GM12878 (cell line): ENCODE results near the gene TMEM161B. TPM values are rescaled to one million over a fixed set of nuclear protein-coding genes. Genes with fewer than 3 reads are reported as not detected.

Source experiments
- ATAC-seq: fragments of 200-7000 bp; cut with Tn5 transposase; 3 replicates; pipeline ENCODE4 v1.9.1; 2020; ENCODE audit warnings: mild to moderate bottlenecking, moderate library complexity
- BruUV-seq: library from RNA; stranded (reverse); fragments of 400-500 nt; replicated peaks from 2 replicates; lab custom pipeline; 2021; lab: Mats Ljungman, UMichigan
- CTCF ChIA-PET: fragments of 300-600 bp; sonication (Branson Sonifier 250); formaldehyde crosslinking; extraction: SDS; loops from one replicate; lab custom pipeline; 2021; ENCODE audit warnings: inconsistent platforms; lab: Yijun Ruan, JAX
- POLR2A ChIA-PET: fragments of 350-600 bp; formaldehyde crosslinking; extraction: SDS; loops from one replicate; lab custom pipeline; 2021; ENCODE audit warnings: inconsistent platforms; lab: Charles Lee
- RAD21 ChIA-PET: fragments of 300-600 bp; sonication (Branson Sonifier 250); formaldehyde crosslinking; loops from one replicate; lab custom pipeline; 2023; ENCODE audit warnings: antibody characterized with exemption; ENCODE audit not compliant: unreplicated experiment; lab: Charles Lee
- SMC1A ChIA-PET: fragments of 300-600 bp; sonication (Branson Sonifier 250); formaldehyde crosslinking; loops from one replicate; lab custom pipeline; 2023; ENCODE audit not compliant: unreplicated experiment, uncharacterized antibody; lab: Charles Lee
- DNase-seq: peaks from one replicate; pipeline ENCODE4 v3.0.0-alpha.2; 2011; ENCODE audit warnings: low read depth, low spot score
- FAIRE-seq: peaks from 3 replicates; lab custom pipeline; 2011; peaks lifted over from hg19 to GRCh38; lab: Jason Lieb, UNC
- H2AFZ ChIP-seq: 2 replicates; pipeline ENCODE4 v1.6.0; 2011; ENCODE audit warnings: low read depth, low read length, control low read depth; ENCODE audit not compliant: control insufficient read depth
- H3K27ac ChIP-seq: 2 replicates; pipeline ENCODE4 v1.5.1; 2011; ENCODE audit warnings: control low read depth; ENCODE audit not compliant: control insufficient read depth, insufficient read depth
- H3K27me3 ChIP-seq, 2 experiments: replicated peaks in 1 of 2; 2 replicates each; pipeline versions ENCODE4 v1.6.0 to v1.6.1; 2011; ENCODE audit warnings: low read length in 1 of 2; ENCODE audit not compliant: control insufficient read depth in 2 of 2, insufficient read depth in 2 of 2
- H3K36me3 ChIP-seq, 2 experiments: 2 replicates each; pipeline ENCODE4 v1.5.1; 2011; ENCODE audit warnings: low read length in 1 of 2; ENCODE audit not compliant: control insufficient read depth in 2 of 2, insufficient read depth in 2 of 2
- H3K4me1 ChIP-seq: 2 replicates; pipeline ENCODE4 v1.6.1; 2011; ENCODE audit warnings: mild to moderate bottlenecking, low read length, moderate library complexity, mixed read lengths; ENCODE audit not compliant: control insufficient read depth, insufficient read depth
- H3K4me2 ChIP-seq: 2 replicates; pipeline ENCODE4 v1.6.0; 2011; ENCODE audit warnings: control low read depth; ENCODE audit not compliant: control insufficient read depth, insufficient read depth
- H3K4me3 ChIP-seq: fragments of 200-600 bp; sonication (generic); 2 replicates; pipeline ENCODE4 v1.5.1; 2016
- H3K79me2 ChIP-seq: 2 replicates; pipeline ENCODE4 v1.6.0; 2011; ENCODE audit warnings: low read length; ENCODE audit not compliant: control insufficient read depth, insufficient read depth
- H3K9ac ChIP-seq: 2 replicates; pipeline ENCODE4 v1.8.0; 2011; ENCODE audit warnings: low read length, control low read depth, mixed read lengths; ENCODE audit not compliant: control insufficient read depth, insufficient read depth
- H3K9me3 ChIP-seq: replicated peaks from 3 replicates; pipeline ENCODE4 v1.5.1; 2011; ENCODE audit warnings: mild to moderate bottlenecking, low read length; ENCODE audit not compliant: control insufficient read depth, insufficient read depth
- H4K20me1 ChIP-seq: 2 replicates; pipeline ENCODE4 v1.6.0; 2011; ENCODE audit not compliant: control insufficient read depth, insufficient read depth
- BACH1 ChIP-seq: fragments of 450-650 bp; IDR thresholded peaks from 2 replicates; pipeline ENCODE4 v1.6.1; 2017; ENCODE audit warnings: mild to moderate bottlenecking, borderline replicate concordance
- CBFB ChIP-seq: IDR thresholded peaks from 2 replicates; pipeline ENCODE4 v1.6.1; 2016; ENCODE audit warnings: antibody characterized with exemption, low read depth
- CEBPB ChIP-seq, 2 experiments: fragments of 150-350 bp in 1 of 2; IDR thresholded peaks; 2 replicates each; pipeline ENCODE4 v1.6.1; 2012 to 2014; ENCODE audit warnings: low read depth in 2 of 2, low read length in 2 of 2, borderline replicate concordance in 1 of 2, inconsistent platforms in 1 of 2
- E4F1 ChIP-seq: fragments of 450-650 bp; IDR thresholded peaks from 2 replicates; pipeline ENCODE4 v1.6.1; 2018; ENCODE audit warnings: borderline replicate concordance, mild to moderate bottlenecking; ENCODE audit not compliant: partially characterized antibody
- ETV6 ChIP-seq, 2 experiments: fragments of 450-650 bp in 1 of 2; IDR thresholded peaks in 1 of 2; conservative IDR thresholded peaks in 1 of 2; 2 replicates each; pipeline ENCODE4 v1.6.1; 2014; ENCODE audit warnings: antibody characterized with exemption in 1 of 2, borderline replicate concordance in 1 of 2, low read depth in 1 of 2, mild to moderate bottlenecking in 1 of 2, moderate library complexity in 1 of 2
- HDAC6 ChIP-seq: fragments of 200-600 bp; sonication (generic); IDR thresholded peaks from one replicate; pipeline ENCODE4 v1.8.0; 2017; ENCODE audit warnings: antibody characterized with exemption; ENCODE audit not compliant: unreplicated experiment
- KAT2A ChIP-seq: conservative IDR thresholded peaks from 2 replicates; pipeline ENCODE4 v1.6.1; 2011; ENCODE audit warnings: low read depth, low read length; ENCODE audit not compliant: control insufficient read depth
- MAX ChIP-seq: IDR thresholded peaks from 2 replicates; pipeline ENCODE4 v1.6.1; 2012; ENCODE audit warnings: low read depth, low read length, improper control_type of control experiment
- NFXL1 ChIP-seq: fragments of 450-650 bp; IDR thresholded peaks from 2 replicates; pipeline ENCODE4 v1.6.1; 2017; ENCODE audit warnings: antibody characterized with exemption, mild to moderate bottlenecking, borderline replicate concordance
- NFYB ChIP-seq: IDR thresholded peaks from 2 replicates; pipeline ENCODE4 v1.6.1; 2011; ENCODE audit warnings: low read depth, mild to moderate bottlenecking, low read length, improper control_type of control experiment, moderate library complexity; ENCODE audit not compliant: insufficient read depth
- NR2C2 ChIP-seq: IDR thresholded peaks from 2 replicates; pipeline ENCODE4 v1.6.1; 2011; ENCODE audit warnings: borderline replicate concordance, low read depth; ENCODE audit not compliant: control insufficient read depth, insufficient read length
- PAX5 ChIP-seq: IDR thresholded peaks from 2 replicates; pipeline ENCODE4 v1.6.1; 2011; ENCODE audit warnings: low read depth, low read length, borderline replicate concordance
- RCOR1 ChIP-seq: conservative IDR thresholded peaks from 2 replicates; pipeline ENCODE4 v1.6.1; 2012; ENCODE audit warnings: low read depth, low read length, improper control_type of control experiment
- SUPT20H ChIP-seq: IDR thresholded peaks from 2 replicates; pipeline ENCODE4 v1.6.1; 2011; ENCODE audit warnings: low read depth, mild to moderate bottlenecking, low read length, moderate library complexity, borderline replicate concordance; ENCODE audit not compliant: control insufficient read depth
- ZNF274 ChIP-seq: IDR thresholded peaks from one replicate; pipeline ENCODE4 v1.8.0; 2011; ENCODE audit not compliant: insufficient read length, insufficient read depth
- WGBS: methylation state at CpG from one replicate; pipeline ENCODE4 v1.1.6; 2016; ENCODE audit warnings: low lambda C conversion rate; ENCODE audit not compliant: insufficient replicate concordance, insufficient coverage; ENCODE audit errors: missing lambda C conversion rate; 5-methylcytosine and 5-hydroxymethylcytosine counted together
- in situ Hi-C: fragments of 300-500 bp; cut with MboI; formaldehyde crosslinking; loops from 9 replicates; pipeline ENCODE4 v1.14.3; 2018; ENCODE audit warnings: mixed read lengths
- intact Hi-C: fragments of 100-400 bp; cut with micrococcal nuclease; formaldehyde crosslinking; loops from one replicate; pipeline ENCODE4 v1.14.2; 2022; ENCODE audit not compliant: unreplicated experiment
- polyA plus RNA-seq, 11 experiments: library from polyadenylated mRNA; depleted of rRNA in 4 of 11; unstranded in 6 of 11; stranded (reverse) in 5 of 11; fragments of >200 nt; fragmentation: Nextera tagmentation in 4 of 11; fragmentation: Illumina TruSeq in 1 of 11; extraction: Ambion mirVana in 4 of 11; extraction: Trizol in 1 of 11; gene quantifications; 1 replicate in 1 of 11; 2 replicates in 10 of 11; pipeline versions ENCODE4 v1.2.1 to v1.2.3, GENCODE V29; 2011 to 2016; ENCODE audit warnings: inconsistent platforms in 2 of 11, missing spikeins in 2 of 11, low read depth in 1 of 11
- total RNA-seq, 4 experiments: library from RNA; depleted of rRNA in 3 of 4; stranded (reverse); fragments of >200 nt in 3 of 4; fragmentation: Illumina TruSeq in 1 of 4; extraction: Trizol in 1 of 4; gene quantifications; 2 replicates each; pipeline versions ENCODE4 v1.2.1 to v1.2.3, GENCODE V29; 2013 to 2021

The TMEM161B gene
- total and polyA plus RNA-seq, 10 of the 15 experiments (the other 5 are each of a cell fraction or from before 2014, with no cell fraction given): 13.8 to 38.9 (median 25.0) TPM

DNA sequence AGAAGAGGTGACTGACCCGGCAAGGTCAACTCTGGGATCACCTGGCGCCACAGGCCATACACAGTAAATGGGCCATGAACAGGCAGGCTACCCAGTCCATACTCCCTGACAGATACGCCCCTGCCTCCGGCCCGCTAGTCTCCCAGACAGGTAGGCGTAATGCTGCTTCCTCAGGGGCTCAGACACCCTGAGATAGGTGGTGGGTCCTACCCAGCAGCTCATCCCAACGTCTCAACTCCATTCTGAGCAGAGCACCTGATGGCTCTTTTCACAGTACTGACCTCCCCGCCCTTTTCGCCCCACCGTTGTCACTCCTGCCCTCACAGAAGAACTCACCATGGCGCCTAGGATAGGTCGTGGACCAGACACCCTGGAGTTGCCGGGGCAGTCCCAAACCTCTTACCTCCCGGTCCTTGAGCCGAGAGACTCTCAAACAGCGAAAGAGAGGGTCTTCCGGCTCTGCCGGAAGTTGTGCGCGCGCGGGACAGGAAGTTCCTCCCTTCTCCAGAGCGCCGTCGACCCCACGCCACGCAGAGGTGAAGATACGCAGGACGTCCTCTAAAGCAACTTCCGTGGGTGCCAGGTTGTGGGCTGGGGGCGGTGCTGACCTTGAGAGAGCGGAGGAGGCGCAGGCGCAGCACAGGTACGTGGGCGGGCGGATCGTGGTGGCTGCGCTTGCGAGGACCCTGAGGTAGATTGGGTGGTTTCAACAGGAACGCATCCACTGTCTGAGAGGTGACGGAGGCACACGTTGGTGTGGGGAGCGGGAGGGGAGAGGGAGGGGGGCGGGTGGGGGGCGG, at the start of gene TMEM161B (continued):
- TF ChIP-seq ETV6 (conservative IDR thresholded peaks at IDR 0.05 in 1 of 2, IDR thresholded peaks at IDR 0.05 in 1 of 2; ENCODE audit: borderline replicate concordance in 1 of 2, low read depth in 1 of 2) (no peak), BACH1 (peak; percentile 76; the same call in 1 of the 2 replicates), CBFB (0 out of 2 replicates have a peak, but pooled peaks have one; percentile 65), NFYB (no peak)

GRCh38 chr5:88304356-88304755, 35.7 kb upstream of the TMEM161B start:
- CTCF ChIA-PET: interaction anchor here (0.7 kb wide), 1 partner anchor 264 kb away, joined by 4 read pairs; no protein-coding TSS in a partner anchor
- H3K9ac ChIP-seq: no peak overlapping the region
- ATAC-seq (no peak), DNase-seq (no peak), FAIRE-seq (no peak)
- H3K79me2 ChIP-seq: no peaks in the 10 kb centered on the region
- no peak overlapping the region for H2AFZ ChIP-seq
- no peak overlapping the region for H3K4me3 ChIP-seq
- SMC1A ChIA-PET: interaction anchor here (0.5 kb wide), 1 partner anchor 75 kb away, joined by 5 read pairs; no protein-coding TSS in a partner anchor
- BruUV-seq: no TSS peak
- no peaks in the 10 kb centered on the region for H3K27me3 ChIP-seq
- POLR2A ChIA-PET: no interaction called here
- H4K20me1 ChIP-seq: no peaks in the 10 kb centered on the region
- no peaks in the 10 kb centered on the region for H3K4me1 ChIP-seq
- H3K36me3 ChIP-seq: no peaks in the 10 kb centered on the region
- no peaks in the 10 kb centered on the region for H3K9me3 ChIP-seq
- 9% methylated on average over 2 of the region's 2 CpGs for WGBS
- RAD21 ChIA-PET: no interaction called here
- in situ Hi-C loops: no loop called here
- H3K27ac ChIP-seq: no peak overlapping the region
- intact Hi-C loops: no loop called here
- no peak overlapping the region for H3K4me2 ChIP-seq
- TF ChIP-seq NR2C2 (no peak), HDAC6 (no peak), PAX5 (no peak), ZNF274 (no peak), E4F1 (no peak), NFXL1 (no peak), SUPT20H (no peak), MAX (no peak), KAT2A (no peak), CEBPB (IDR thresholded peaks at IDR 0.05; ENCODE audit: borderline replicate concordance in 1 of 2, low read depth in 2 of 2, low read length in 2 of 2) (no peak), RCOR1 (no peak)
